ENCODE measurements around the gene ELF4. TPM values are rescaled to one million over a fixed set of nuclear protein-coding genes. Genes with fewer than 3 reads are reported as not detected.

ELF4 gene
- total and polyA plus RNA-seq, 9 of the 15 experiments (the other 6 are each of a cell fraction or from before 2014, with no cell fraction given), result 5.9 to 55.8 (median 25.2) TPM

GRCh38 chrX:130060122-130061069 lies 49.9 kb downstream of the ELF4 start (continued):
- TF ChIP-seq, protein P1, sequence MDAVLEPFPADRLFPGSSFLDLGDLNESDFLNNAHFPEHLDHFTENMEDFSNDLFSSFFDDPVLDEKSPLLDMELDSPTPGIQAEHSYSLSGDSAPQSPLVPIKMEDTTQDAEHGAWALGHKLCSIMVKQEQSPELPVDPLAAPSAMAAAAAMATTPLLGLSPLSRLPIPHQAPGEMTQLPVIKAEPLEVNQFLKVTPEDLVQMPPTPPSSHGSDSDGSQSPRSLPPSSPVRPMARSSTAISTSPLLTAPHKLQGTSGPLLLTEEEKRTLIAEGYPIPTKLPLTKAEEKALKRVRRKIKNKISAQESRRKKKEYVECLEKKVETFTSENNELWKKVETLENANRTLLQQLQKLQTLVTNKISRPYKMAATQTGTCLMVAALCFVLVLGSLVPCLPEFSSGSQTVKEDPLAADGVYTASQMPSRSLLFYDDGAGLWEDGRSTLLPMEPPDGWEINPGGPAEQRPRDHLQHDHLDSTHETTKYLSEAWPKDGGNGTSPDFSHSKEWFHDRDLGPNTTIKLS (IDR thresholded peaks at IDR 0.05; ENCODE audit: borderline replicate concordance, low read depth), result peak; percentile 50; the same call in 1 of the 2 replicates
- TF ChIP-seq, protein P2, sequence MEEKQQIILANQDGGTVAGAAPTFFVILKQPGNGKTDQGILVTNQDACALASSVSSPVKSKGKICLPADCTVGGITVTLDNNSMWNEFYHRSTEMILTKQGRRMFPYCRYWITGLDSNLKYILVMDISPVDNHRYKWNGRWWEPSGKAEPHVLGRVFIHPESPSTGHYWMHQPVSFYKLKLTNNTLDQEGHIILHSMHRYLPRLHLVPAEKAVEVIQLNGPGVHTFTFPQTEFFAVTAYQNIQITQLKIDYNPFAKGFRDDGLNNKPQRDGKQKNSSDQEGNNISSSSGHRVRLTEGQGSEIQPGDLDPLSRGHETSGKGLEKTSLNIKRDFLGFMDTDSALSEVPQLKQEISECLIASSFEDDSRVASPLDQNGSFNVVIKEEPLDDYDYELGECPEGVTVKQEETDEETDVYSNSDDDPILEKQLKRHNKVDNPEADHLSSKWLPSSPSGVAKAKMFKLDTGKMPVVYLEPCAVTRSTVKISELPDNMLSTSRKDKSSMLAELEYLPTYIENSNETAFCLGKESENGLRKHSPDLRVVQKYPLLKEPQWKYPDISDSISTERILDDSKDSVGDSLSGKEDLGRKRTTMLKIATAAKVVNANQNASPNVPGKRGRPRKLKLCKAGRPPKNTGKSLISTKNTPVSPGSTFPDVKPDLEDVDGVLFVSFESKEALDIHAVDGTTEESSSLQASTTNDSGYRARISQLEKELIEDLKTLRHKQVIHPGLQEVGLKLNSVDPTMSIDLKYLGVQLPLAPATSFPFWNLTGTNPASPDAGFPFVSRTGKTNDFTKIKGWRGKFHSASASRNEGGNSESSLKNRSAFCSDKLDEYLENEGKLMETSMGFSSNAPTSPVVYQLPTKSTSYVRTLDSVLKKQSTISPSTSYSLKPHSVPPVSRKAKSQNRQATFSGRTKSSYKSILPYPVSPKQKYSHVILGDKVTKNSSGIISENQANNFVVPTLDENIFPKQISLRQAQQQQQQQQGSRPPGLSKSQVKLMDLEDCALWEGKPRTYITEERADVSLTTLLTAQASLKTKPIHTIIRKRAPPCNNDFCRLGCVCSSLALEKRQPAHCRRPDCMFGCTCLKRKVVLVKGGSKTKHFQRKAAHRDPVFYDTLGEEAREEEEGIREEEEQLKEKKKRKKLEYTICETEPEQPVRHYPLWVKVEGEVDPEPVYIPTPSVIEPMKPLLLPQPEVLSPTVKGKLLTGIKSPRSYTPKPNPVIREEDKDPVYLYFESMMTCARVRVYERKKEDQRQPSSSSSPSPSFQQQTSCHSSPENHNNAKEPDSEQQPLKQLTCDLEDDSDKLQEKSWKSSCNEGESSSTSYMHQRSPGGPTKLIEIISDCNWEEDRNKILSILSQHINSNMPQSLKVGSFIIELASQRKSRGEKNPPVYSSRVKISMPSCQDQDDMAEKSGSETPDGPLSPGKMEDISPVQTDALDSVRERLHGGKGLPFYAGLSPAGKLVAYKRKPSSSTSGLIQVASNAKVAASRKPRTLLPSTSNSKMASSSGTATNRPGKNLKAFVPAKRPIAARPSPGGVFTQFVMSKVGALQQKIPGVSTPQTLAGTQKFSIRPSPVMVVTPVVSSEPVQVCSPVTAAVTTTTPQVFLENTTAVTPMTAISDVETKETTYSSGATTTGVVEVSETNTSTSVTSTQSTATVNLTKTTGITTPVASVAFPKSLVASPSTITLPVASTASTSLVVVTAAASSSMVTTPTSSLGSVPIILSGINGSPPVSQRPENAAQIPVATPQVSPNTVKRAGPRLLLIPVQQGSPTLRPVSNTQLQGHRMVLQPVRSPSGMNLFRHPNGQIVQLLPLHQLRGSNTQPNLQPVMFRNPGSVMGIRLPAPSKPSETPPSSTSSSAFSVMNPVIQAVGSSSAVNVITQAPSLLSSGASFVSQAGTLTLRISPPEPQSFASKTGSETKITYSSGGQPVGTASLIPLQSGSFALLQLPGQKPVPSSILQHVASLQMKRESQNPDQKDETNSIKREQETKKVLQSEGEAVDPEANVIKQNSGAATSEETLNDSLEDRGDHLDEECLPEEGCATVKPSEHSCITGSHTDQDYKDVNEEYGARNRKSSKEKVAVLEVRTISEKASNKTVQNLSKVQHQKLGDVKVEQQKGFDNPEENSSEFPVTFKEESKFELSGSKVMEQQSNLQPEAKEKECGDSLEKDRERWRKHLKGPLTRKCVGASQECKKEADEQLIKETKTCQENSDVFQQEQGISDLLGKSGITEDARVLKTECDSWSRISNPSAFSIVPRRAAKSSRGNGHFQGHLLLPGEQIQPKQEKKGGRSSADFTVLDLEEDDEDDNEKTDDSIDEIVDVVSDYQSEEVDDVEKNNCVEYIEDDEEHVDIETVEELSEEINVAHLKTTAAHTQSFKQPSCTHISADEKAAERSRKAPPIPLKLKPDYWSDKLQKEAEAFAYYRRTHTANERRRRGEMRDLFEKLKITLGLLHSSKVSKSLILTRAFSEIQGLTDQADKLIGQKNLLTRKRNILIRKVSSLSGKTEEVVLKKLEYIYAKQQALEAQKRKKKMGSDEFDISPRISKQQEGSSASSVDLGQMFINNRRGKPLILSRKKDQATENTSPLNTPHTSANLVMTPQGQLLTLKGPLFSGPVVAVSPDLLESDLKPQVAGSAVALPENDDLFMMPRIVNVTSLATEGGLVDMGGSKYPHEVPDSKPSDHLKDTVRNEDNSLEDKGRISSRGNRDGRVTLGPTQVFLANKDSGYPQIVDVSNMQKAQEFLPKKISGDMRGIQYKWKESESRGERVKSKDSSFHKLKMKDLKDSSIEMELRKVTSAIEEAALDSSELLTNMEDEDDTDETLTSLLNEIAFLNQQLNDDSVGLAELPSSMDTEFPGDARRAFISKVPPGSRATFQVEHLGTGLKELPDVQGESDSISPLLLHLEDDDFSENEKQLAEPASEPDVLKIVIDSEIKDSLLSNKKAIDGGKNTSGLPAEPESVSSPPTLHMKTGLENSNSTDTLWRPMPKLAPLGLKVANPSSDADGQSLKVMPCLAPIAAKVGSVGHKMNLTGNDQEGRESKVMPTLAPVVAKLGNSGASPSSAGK (IDR thresholded peaks at IDR 0.05), result peak; percentile 95
- no peak for TF ChIP-seq HDAC8 (tag; IDR thresholded peaks at IDR 0.05)
- no peak for TF ChIP-seq NR4A1 (CRISPR knock-in tag; IDR thresholded peaks at IDR 0.05)
- no peak for TF ChIP-seq NR4A1 (tag; IDR thresholded peaks at IDR 0.05)
- no peak for TF ChIP-seq CUX1 (CRISPR knock-in tag; IDR thresholded peaks at IDR 0.05)
- no peak for TF ChIP-seq ZNF140 (CRISPR knock-in tag; IDR thresholded peaks at IDR 0.05)

Data from K562 (cell line).